ENCODE measurements around the gene GGCT.

GGCT gene

DNA sequence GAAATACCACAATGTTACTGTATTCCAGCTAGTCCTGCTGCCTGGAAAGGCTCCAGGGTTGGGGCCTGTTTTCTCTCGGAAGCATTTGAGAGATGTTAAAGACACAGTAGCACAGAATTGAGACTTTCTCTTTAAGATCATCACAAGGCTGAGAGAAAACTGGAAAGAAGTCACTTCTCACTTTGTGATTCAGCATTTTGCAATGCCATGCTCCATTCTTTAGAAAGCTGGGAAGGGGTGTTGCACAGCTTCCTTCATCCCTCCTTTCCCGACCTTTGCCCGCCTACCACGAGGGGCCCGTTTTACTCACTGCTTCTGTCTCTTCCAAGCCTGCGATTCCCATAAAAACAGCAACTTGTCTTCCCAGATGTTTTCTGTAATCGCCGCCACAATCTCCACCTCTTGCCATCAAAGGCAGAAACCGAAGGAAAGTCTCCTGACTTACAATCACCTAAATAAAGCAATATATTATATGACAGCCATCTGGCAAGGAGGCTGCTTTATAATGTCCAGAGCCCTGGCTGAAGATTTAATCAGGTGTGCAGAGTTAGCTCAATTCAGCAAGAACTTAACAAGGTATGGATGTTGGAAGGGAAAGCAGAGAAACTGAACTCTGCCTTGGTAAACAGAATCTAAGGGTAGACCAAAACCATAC is 44.9 kb downstream of the GGCT start:
- no peak overlapping the region for H3K4me3 ChIP-seq (replicated peaks; ENCODE audit: insufficient read depth, low read length)

DNA sequence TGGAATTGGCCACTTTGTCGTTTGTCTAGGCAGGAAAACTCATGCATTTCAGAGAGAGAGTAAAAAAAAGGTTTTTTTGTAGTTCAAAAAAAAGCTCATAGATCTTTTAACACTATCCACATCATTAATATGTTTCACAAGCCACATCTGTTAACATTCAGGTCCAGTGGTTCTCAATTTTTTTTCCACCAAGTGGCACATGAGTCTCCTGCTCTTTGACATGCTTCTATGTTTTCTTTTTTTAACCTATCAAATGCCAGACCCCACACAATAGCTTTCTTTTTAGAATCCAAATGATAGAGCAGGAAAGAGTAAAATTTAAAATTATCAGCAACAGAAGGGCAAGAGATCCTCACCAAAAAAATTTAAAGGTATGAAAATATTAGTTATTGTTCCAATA is 46.3 kb downstream of the GGCT start:
- Histone ChIP-seq H3K4me3 (replicated peaks; ENCODE audit: insufficient read depth, low read length) (no peak overlapping the region), H3K27me3 (ENCODE audit: insufficient read depth, poor library complexity, severe bottlenecking) (no peaks in the 10 kb centered on the region), H3K27ac (replicated peaks) (no peak overlapping the region)
- TF ChIP-seq POLR2AphosphoS5 (IDR thresholded peaks at IDR 0.05; ENCODE audit: low read depth) (no peak), SPI1 (IDR thresholded peaks at IDR 0.05; ENCODE audit: borderline replicate concordance, low read depth) (no peak), GABPA (IDR thresholded peaks at IDR 0.05; ENCODE audit: low read depth) (no peak)
- TF ChIP-seq, protein P1, sequence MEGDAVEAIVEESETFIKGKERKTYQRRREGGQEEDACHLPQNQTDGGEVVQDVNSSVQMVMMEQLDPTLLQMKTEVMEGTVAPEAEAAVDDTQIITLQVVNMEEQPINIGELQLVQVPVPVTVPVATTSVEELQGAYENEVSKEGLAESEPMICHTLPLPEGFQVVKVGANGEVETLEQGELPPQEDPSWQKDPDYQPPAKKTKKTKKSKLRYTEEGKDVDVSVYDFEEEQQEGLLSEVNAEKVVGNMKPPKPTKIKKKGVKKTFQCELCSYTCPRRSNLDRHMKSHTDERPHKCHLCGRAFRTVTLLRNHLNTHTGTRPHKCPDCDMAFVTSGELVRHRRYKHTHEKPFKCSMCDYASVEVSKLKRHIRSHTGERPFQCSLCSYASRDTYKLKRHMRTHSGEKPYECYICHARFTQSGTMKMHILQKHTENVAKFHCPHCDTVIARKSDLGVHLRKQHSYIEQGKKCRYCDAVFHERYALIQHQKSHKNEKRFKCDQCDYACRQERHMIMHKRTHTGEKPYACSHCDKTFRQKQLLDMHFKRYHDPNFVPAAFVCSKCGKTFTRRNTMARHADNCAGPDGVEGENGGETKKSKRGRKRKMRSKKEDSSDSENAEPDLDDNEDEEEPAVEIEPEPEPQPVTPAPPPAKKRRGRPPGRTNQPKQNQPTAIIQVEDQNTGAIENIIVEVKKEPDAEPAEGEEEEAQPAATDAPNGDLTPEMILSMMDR (IDR thresholded peaks at IDR 0.05; ENCODE audit: insufficient read depth, low read length): no peak
- TF ChIP-seq, protein P2, sequence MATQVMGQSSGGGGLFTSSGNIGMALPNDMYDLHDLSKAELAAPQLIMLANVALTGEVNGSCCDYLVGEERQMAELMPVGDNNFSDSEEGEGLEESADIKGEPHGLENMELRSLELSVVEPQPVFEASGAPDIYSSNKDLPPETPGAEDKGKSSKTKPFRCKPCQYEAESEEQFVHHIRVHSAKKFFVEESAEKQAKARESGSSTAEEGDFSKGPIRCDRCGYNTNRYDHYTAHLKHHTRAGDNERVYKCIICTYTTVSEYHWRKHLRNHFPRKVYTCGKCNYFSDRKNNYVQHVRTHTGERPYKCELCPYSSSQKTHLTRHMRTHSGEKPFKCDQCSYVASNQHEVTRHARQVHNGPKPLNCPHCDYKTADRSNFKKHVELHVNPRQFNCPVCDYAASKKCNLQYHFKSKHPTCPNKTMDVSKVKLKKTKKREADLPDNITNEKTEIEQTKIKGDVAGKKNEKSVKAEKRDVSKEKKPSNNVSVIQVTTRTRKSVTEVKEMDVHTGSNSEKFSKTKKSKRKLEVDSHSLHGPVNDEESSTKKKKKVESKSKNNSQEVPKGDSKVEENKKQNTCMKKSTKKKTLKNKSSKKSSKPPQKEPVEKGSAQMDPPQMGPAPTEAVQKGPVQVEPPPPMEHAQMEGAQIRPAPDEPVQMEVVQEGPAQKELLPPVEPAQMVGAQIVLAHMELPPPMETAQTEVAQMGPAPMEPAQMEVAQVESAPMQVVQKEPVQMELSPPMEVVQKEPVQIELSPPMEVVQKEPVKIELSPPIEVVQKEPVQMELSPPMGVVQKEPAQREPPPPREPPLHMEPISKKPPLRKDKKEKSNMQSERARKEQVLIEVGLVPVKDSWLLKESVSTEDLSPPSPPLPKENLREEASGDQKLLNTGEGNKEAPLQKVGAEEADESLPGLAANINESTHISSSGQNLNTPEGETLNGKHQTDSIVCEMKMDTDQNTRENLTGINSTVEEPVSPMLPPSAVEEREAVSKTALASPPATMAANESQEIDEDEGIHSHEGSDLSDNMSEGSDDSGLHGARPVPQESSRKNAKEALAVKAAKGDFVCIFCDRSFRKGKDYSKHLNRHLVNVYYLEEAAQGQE (IDR thresholded peaks at IDR 0.05; ENCODE audit: insufficient replicate concordance, low read depth): no peak
- no peak for DNase-seq (ENCODE audit: low read depth in 1 of 2, low spot score in 1 of 2)

More for the DNA sequence above, 44.9 kb downstream of the GGCT start:
- TF ChIP-seq GABPA (IDR thresholded peaks at IDR 0.05; ENCODE audit: low read depth) (no peak), POLR2AphosphoS5 (IDR thresholded peaks at IDR 0.05; ENCODE audit: low read depth) (no peak), SPI1 (IDR thresholded peaks at IDR 0.05; ENCODE audit: borderline replicate concordance, low read depth) (no peak)
- TF ChIP-seq, protein P2 (IDR thresholded peaks at IDR 0.05; ENCODE audit: insufficient replicate concordance, low read depth): no peak
- TF ChIP-seq, protein P1 (IDR thresholded peaks at IDR 0.05; ENCODE audit: insufficient read depth, low read length): no peak
- Histone ChIP-seq H3K27me3 (ENCODE audit: insufficient read depth, poor library complexity, severe bottlenecking) (no peaks in the 10 kb centered on the region), H3K27ac (replicated peaks) (no peak overlapping the region; the same call in 1 of the 2 replicates)
- DNase-seq (ENCODE audit: low read depth in 1 of 2, low spot score in 1 of 2): no peak

DNA sequence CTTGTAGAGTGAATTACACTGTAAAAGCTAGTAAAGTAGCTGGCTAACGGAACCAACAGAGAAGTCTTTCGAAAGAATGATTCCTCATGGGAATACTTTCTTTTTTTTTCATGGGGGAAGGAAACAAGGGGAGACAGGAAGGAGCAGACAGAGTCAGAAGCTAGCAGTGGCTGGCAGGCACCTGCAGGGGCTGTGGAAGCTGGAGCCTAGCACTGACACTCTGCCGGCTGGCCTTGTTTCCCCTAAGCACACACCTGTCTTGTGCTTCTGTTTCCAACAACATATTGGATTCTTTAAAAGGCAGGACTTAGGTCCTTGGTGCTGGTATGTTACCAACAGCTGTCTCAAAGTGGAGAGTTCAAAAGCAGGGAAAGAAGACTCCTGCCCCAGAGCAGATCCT is 50.7 kb downstream of the GGCT start:
- H3K4me3 ChIP-seq (replicated peaks; ENCODE audit: insufficient read depth, low read length): no peak overlapping the region
- no peaks in the 10 kb centered on the region for H3K27me3 ChIP-seq (ENCODE audit: insufficient read depth, poor library complexity, severe bottlenecking)
- no peak for DNase-seq (ENCODE audit: low read depth in 1 of 2, low spot score in 1 of 2)
- no peak for TF ChIP-seq POLR2AphosphoS5 (IDR thresholded peaks at IDR 0.05; ENCODE audit: low read depth)
- TF ChIP-seq, protein P1 (IDR thresholded peaks at IDR 0.05; ENCODE audit: insufficient read depth, low read length): no peak
- TF ChIP-seq, protein P2 (IDR thresholded peaks at IDR 0.05; ENCODE audit: insufficient replicate concordance, low read depth): no peak
- TF ChIP-seq SPI1 (IDR thresholded peaks at IDR 0.05; ENCODE audit: borderline replicate concordance, low read depth): no peak
- TF ChIP-seq GABPA (IDR thresholded peaks at IDR 0.05; ENCODE audit: low read depth): no peak
- no peak overlapping the region for H3K27ac ChIP-seq (replicated peaks)

Measured in HL-60 (cell line).